GM19043 (cell line): ENCODE results near the gene FGFBP2.
A peak's percentile ranks its signal among the peaks of the same experiment; 100 is the strongest.

Experiments used
- ATAC-seq: cut with Tn5 transposase; IDR thresholded peaks from one replicate; pipeline ENCODE4 v1.9.1; 2021; ENCODE audit warnings: low read depth; ENCODE audit not compliant: unreplicated experiment

The FGFBP2 gene, protein sequence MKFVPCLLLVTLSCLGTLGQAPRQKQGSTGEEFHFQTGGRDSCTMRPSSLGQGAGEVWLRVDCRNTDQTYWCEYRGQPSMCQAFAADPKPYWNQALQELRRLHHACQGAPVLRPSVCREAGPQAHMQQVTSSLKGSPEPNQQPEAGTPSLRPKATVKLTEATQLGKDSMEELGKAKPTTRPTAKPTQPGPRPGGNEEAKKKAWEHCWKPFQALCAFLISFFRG

DNA sequence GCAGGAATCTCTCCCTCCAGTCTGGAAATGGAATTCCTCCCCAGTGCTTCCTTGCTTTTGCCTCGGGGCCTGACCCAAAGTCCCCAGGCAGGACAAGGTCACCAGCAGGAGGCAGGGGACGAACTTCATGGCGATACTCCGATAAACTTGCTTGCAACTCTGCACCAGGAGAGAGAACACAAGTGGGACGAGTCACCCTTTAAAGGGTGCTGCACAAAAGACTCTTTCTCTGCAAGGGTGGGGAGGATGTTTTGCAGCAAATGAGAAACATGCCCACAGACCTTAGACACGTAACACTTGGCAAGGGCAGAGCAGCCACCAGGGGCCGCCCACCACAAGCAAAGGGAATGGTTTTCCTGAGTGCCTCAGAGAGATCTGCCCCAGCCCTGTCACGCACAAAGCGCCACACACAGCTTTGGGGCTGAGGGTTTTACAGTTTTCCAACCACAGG, at the start of gene FGFBP2:
TSS of gene FGFBP2 (minus strand) at position 175 of the 451 bp plus-strand sequence. CDS start at position 129, 46 bp downstream.
- ATAC-seq: peak; percentile 53

DNA sequence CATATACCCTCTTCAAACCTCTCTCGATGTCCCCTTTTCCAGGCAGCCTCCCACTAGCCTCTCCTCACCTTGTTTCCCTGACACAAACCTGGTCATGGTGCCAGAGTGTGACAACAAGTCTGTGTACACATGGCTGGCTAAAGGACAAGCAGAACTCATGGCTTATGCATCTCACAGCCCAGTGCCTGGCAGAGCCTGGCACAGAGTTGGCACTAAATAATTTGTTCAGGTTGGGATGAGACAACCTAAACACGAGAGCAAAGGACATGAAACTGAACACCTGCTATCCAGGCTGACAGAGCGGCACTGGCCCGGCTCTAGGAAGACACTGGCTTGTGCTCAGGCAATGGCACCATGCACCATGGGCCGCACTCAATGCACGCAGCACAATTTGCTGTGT, 48.2 kb upstream of the FGFBP2 start:
- ATAC-seq: no peak

DNA sequence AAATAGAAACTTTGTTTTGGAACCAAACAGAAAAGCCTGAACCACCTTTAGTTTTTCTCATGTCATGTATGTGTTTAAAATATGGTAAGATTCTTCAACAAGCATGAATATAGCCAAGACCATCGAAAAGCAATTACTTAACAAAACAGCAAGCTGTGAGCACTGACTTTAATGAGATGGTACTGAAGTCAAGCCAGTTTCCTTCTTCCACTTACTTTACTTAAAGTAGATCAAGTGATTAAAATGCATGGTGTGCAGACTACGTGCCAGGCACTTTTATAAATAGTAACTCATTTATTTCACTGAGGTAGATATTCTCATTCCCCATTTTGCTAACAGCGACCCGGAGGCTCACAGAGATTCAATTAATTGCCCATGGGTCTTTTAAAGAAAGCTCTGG, 46.2 kb upstream of the FGFBP2 start:
- no peak for ATAC-seq

DNA sequence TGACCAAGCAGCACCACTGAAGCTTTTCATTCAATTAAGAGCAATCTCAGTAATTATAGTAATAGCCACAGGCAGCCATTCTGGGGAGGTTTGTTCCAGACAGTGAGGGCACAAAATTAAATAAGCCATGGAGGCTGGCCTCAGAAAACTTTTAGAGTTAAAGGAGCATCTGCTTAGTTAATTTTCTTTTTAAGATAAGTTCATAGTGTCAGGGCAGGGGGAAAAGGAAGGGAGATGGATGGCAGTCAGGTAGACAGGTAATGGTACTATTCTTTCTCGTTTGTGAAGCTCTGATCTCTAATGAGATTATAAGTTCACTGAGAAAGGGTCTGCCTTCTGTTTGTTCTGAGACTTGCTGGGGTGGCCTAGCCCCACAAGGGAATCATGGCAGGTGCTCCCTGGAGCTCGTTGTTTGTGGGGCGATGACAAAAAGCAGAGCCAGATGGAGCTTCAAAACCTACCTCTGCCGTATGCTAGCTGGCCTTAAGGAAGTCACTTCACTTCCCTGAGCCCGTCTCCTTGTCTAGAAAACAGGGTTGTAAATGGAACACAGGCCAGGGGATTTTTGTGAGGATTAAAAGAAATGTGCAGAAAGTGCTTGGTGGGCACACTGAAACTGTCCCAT, 44.6 kb upstream of the FGFBP2 start:
- no peak for ATAC-seq

DNA sequence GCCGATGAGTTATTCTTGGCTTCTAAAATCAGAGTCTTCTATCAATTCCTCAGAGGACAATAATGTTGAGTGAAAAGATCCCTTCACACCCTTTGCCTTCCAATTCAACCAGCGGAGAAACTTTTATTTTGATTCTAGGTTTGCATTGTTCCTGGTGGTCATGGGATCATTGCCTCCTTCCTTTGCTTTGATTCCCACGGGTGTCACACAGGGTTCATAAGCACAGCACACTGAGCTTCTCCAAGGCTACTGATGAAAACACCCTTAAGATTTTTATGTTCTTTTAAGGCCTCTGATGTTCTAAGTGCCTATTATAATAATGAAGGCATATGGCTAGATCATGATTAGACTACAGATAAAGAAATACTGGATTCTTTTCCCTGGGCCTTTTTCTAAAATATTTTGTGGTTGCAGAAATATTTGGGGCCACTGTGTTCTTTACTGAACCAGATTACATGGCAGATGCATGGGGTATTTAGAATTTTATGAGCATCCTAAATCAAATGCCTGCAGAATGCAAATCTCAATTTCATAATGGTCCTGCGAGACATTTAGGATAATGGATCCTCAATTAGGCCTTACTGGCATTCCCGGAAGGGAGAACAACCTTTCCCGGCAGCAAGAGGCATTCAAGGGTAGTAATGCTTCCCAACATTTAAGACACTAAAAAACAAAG, 43.9 kb upstream of the FGFBP2 start:
- no peak for ATAC-seq

DNA sequence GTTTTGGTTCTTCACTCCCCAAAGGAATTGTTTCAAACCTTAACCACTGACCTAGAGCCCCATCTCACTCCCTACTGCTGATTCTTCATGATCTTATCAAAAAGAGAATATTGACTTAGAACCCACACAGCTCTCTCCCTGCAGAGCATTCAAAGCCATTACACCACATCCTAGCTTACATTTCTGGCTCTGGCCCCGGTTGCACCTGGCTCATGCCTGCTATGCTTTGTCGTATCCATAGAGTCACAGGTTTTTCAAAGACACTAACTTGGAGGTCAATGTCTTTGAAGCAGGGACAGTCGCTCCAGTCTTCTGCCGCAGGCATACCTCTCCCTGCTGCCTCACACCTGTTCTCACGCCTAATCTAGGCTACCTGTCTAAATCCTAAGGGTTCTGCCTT, 42.7 kb upstream of the FGFBP2 start:
- no peak for ATAC-seq

DNA sequence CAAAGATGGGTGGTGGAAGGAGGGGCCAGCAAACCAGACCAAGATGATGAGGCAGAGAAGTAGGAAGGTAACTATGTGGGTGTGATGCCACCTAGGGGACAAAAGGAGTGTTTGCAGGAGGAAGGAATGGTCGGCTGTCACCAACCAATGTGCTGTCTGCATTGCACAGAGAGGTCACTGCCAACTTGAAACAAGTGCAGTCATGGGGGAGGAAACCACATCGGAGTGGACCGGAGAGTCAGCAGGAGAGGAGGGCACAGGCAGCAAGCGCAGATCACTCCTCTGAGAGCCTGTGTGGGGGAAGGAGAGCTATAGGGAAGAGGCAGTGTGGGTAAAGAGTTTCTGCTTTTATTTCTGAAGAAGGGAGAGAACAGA, 38.5 kb upstream of the FGFBP2 start:
- peak; percentile 96 for ATAC-seq

DNA sequence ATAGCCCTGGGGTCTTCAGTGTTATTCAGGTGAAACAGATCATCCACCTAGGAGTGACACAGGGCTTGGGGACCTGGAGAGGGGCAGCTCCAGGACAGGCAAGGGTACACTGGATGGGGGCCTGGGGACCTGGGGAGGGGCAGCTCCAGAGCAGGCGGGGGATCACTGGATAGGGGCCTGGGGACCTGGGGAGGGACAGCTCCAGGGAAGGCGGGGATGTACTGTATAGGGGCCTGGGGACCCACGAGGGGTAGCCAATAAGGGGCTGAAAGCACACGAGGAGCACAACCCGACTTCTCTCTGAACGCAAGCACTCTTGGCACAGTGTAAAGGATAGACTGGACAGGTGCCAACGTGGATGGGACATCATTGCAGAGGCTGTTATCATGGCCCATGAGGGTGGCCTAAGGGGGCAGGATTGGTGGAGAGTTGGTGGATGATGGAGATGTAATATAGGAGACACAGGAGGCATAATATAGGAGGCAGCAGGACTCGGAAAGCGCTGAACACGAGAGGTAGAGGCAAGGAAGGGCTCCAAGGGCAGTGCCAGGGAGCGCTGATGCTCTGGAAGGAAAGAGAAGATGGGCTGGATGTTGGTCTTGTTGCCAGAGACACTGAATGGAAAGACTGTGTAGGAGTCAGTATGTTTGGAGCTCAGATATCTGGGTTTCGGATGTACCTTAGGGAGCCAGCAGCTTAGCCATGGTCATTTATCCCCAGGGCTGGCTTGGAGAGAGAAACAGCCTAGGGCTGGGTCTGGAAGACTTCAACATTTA, 37.9 kb upstream of the FGFBP2 start:
- peak; percentile 7 for ATAC-seq

DNA sequence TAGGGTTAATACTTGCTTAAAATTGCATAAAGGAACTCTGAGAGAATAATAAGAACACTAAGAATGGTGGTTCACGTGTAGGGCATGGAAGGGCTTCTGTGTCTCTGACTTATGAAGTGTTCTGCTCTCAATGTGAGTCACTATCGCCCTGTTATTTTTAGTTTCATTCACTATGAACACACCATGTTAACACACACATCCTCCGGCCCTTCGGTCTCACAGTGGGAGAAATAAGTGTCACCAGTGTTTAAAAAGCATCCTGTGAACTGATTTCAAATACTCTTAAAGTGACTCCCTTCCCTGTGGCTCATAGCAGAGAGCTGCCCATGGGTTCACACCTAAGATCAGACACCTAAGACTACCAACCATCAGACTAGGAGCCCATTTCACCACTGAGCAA, 33.8 kb upstream of the FGFBP2 start:
- ATAC-seq: no peak

DNA sequence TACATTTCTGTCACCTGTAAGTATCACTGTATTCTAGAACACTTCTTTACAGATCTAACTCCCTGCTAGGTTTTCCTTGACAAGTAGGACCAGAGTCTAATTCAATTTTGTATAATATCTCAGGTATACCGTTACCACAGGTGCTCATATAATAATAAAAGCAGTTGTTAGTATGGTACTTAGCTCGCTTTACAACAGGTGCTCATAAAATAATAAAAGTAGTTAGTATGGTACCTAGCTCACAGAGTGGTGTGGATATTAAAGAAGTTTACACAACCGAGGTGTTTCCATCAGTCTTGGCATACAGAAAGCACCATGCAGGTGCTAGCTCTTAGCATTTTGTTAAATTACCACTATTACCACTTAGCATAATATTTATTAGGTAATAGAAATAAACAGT, 32.9 kb upstream of the FGFBP2 start:
- ATAC-seq: no peak

DNA sequence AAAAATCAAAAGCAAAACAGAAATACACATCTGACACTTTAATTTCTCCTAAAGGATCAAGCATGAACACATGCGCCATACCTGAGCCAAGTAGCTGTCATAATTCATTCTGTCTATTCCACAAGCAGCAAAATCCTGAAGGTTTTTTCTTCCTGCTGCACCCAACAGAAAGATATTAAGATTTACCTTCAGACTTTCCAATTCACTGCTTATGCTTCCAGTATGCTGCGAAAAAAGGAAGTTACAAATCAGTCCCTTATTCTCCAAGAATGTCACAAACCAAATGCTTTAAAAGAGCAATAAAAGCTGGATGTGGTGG, 29.2 kb upstream of the FGFBP2 start:
- no peak for ATAC-seq

DNA sequence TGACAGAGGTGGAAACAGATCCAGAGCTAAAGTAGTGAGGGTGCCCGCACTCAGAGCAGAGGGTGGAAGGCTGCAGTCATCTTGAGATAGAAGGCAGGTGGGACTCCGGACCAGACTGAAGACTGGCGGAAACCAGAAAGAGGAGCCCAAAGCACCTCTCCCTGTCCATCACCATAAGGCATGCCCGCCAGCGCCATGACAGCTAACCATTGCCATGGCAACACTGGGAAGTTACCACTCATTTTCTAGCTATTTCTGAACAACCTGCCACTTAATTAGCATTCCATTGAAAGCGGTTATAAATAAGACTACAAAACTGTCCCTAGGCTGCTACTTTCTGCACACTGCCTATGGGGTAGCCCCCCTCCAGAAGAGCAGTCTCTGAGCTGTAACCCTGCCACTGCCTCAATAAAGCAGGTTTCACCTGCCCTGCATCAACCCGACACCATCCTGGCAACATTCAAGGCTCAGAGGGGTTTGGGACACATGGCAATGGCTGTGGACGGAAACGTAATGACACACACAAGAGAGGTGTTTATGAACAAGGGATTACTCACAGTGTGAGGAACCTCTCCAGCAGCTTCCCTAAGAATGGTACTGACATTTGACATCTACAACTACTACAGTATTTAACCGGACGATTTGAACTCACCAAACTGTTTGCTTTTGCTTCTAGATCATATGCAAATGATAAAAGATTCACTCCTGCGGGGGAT, 27.8 kb upstream of the FGFBP2 start:
- no peak for ATAC-seq

DNA sequence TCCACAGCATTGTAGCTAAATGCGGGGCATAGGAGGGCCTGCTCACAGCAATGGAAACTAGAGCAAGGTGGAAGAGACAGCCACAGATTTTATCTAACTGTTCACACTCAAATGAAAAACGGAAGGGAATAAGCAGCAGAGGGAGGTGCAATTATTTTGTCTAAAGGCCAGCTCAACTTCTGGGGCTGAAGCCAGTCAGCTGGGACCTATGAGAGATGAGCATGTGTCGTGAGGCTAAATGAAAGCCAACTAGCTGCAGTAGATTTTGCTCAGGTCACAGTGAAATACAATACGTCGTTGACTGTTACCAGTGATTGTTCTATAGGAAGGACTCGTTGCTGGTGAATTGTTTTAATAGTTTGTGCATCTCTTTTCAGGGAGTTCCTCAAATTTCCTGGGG, 26.4 kb upstream of the FGFBP2 start:
- ATAC-seq: no peak

DNA sequence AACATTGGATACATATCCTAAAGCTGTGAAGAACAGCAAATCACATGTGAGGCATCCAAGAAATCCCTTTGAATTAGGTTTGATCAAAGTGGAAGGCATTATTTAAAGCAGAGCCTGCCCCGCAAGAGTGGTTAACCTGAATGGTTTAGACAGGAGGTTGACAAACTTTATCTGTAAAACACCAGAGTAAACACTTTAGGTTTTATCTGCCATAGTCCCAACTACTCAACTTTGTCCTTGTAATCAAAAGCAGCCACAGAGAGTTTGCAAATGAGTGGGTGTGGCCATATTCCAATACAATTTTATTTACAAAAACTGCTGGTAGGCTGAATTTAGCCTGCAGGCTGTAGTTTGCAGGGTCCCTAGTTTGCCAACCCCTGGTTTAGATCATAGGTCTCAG, 25.2 kb upstream of the FGFBP2 start:
- ATAC-seq: no peak

DNA sequence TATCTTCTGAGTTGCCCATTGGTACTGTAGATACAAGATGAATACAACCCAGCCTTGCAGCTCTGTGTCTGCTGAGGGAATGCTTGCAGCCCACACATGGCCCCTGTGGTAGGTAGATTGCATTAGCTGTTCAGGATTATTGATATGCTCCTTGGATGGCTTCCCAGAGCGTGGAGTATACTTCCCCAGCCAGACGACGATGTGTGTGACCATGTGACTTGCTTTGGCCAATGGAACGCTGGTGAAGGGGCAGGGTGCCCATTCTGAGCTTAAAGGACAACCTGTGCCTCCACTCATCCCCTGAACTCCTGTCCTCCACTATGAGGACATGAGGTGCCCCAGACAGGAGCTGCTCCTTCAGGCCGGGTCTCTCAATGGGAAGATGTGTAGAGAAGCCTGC, 23.9 kb upstream of the FGFBP2 start:
- no peak for ATAC-seq

DNA sequence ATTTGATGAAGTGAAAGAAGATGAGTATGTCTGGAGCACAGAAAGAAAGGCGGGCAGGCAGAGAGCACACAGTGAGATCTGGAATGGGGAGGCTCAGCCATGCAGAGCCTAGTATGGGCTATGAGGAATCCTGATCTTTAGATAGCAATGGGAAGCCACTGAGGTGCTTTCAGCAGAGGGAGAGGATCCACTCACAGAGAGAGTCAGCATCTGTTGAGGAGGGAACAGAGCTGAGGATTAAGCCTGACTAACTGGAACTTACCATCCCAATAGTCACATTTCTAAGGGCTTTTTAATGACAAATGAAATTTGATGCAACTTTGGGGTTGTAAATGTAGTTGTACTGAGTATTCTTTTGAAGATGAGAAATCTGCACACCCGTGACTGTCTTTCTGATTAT, 20.6 kb upstream of the FGFBP2 start:
- no peak for ATAC-seq

DNA sequence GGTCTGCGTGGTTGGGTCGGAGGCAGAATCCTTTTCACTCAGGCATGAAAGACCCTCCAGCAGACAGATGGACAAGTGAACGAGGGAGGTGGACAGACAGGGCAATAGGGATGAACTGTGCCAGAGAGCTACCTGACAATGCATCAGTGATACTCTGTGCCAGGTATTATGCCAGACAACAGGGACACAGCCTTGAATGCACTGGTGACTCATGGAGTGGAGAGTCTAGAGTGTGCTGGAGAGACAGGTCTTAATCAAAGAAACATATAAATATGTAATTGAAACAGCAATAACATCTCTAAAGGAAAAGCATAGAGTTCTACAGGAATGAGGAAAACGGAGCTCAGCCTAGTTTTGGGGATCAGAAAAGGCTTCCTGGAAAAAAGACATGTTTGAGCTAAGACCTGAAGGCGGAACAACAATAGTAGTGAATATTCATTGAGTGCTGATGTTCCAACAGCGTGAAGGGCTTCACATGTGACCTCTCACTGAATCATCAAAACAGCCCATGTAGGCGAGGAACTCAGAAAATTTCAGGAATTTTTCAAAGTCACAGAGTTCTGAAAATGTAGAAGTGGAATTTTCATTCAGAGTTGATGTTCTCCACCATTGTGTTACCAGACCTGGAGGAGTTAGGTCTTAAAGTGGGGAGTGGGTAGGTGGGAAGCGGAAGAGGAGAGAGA, 20.0 kb upstream of the FGFBP2 start:
- no peak for ATAC-seq

DNA sequence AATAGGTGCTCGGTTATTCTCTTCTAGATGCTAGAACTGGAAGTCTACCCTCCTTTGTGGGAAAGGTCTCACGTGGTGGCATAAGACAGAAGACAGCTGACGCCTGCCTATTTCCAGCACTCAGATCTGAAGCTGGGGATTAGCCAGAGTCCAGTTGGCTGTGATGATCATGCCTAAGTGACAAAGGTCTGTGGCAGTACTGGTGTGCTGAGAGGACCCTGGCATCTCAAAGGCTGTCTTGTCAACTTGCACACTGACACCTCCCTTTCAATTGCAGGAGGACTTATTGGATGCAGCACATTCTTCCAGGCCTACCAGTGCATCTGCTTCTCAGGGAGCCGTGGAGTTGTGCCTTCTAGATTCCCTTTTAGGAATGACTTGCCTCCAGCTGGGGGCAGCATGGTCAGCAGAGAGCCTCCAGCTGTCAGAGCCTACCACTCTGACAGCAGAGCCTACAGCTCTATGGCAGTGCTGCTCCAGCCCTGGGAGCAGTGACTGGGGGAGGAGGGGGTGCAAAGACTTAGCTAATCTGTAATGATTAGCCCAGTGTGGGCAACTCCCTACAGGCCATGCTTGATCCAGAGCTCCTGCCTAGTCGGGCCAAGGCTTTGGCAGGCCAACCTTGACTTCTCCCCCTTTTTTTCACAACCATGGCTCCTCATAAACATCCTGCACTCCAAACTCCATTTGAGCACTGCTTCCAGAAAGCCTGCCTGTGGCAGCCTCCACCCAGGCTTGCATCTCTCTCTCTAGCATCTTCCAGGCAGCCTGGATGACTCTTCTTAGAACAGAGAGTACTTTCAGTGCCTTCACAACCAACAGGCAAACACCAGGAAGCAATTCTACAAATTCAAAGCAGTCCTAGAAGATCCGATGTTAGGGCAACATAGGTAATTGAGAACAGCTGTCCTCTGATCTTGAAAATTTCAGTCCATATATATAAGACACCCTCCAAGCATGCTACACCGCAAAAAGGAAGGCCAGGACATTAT, 13.8 kb upstream of the FGFBP2 start:
- no peak for ATAC-seq
